CD4-positive, CD25-positive, alpha-beta regulatory T cell (primary cell): ENCODE measurements around the gene LMOD2. TPM values are rescaled to one million over a fixed set of nuclear protein-coding genes. Genes with fewer than 3 reads are reported as not detected.

ENCODE experiments used
- ATAC-seq, 2 donors: fragments of 150-1000 bp; cut with Tn5 transposase; one replicate each; pipeline ENCODE4 v1.10.0; 2021; ENCODE audit warnings: low read depth in 2 of 2, moderate number of reproducible peaks in 2 of 2, moderate library complexity in 1 of 2
- DNase-seq, 3 donors: peaks; one replicate each; pipeline versions ENCODE4 v3.0.0 to v3.0.0-alpha.2; 2012 to 2022; ENCODE audit warnings: mixed read lengths in 1 of 3
- H3K27ac ChIP-seq: one replicate; pipeline ENCODE4 v1.7.0; 2013; ENCODE audit warnings: mild to moderate bottlenecking, low read length; ENCODE audit not compliant: insufficient read depth, poor library complexity, severe bottlenecking
- H3K27me3 ChIP-seq: one replicate; pipeline ENCODE4 v1.7.0; 2013; ENCODE audit warnings: low read length; ENCODE audit not compliant: control insufficient read depth, insufficient read depth
- H3K36me3 ChIP-seq: one replicate; pipeline ENCODE4 v1.7.0; 2013; ENCODE audit warnings: mild to moderate bottlenecking, low read length, moderate library complexity; ENCODE audit not compliant: control insufficient read depth, insufficient read depth
- H3K4me1 ChIP-seq: 2 replicates; pipeline ENCODE4 v1.7.0; 2013; ENCODE audit warnings: mild to moderate bottlenecking, low read length; ENCODE audit not compliant: insufficient read depth, control insufficient read depth, poor library complexity, severe bottlenecking
- H3K4me3 ChIP-seq: one replicate; pipeline ENCODE4 v1.7.0; 2013; ENCODE audit warnings: low read depth, mild to moderate bottlenecking, low read length, moderate library complexity
- H3K9me3 ChIP-seq, 2 experiments: 1 replicate in 1 of 2; 2 replicates in 1 of 2; pipeline ENCODE4 v1.7.0; 2013; ENCODE audit warnings: low read length in 2 of 2, mild to moderate bottlenecking in 1 of 2, moderate library complexity in 1 of 2; ENCODE audit not compliant: control insufficient read depth in 2 of 2
- H3K27ac Mint-ChIP-seq, 3 donors: one replicate each; pipeline ENCODE4 v1.8.0; 2020 to 2022; ENCODE audit warnings: mild to moderate bottlenecking in 3 of 3, mixed read lengths in 3 of 3, moderate library complexity in 2 of 3
- H3K27me3 Mint-ChIP-seq: one replicate; pipeline ENCODE4 v1.8.0; 2022; ENCODE audit warnings: mild to moderate bottlenecking, mixed read lengths
- H3K36me3 Mint-ChIP-seq: one replicate; pipeline ENCODE4 v1.8.0; 2020; ENCODE audit warnings: mixed read lengths
- H3K4me1 Mint-ChIP-seq, 4 donors: one replicate each; pipeline ENCODE4 v1.8.0; 2020 to 2022; ENCODE audit warnings: mixed read lengths in 4 of 4, mild to moderate bottlenecking in 1 of 4
- H3K4me3 Mint-ChIP-seq, 4 donors: one replicate each; pipeline ENCODE4 v1.8.0; 2020 to 2022; ENCODE audit warnings: mild to moderate bottlenecking in 4 of 4, mixed read lengths in 4 of 4, moderate library complexity in 3 of 4
- H3K9me3 Mint-ChIP-seq, 7 donors: one replicate each; pipeline ENCODE4 v1.8.0; 2020 to 2022; ENCODE audit warnings: mixed read lengths in 7 of 7, mild to moderate bottlenecking in 3 of 7, moderate library complexity in 2 of 7
- polyA plus RNA-seq, 4 donors: library from polyadenylated mRNA; unstranded; fragments of 300-500 nt; fragmentation: Illumina TruSeq; gene quantifications; one replicate each; pipeline ENCODE4 v1.2.3, GENCODE V29; 2021
- total RNA-seq: library from RNA; stranded (reverse); gene quantifications from one replicate; pipeline ENCODE4 v1.2.3, GENCODE V29; 2022

The LMOD2 gene
- total and polyA plus RNA-seq, 5 donors from 2014 or later, result 0.15 to 0.58 (median 0.15) TPM; not detected in 2

DNA sequence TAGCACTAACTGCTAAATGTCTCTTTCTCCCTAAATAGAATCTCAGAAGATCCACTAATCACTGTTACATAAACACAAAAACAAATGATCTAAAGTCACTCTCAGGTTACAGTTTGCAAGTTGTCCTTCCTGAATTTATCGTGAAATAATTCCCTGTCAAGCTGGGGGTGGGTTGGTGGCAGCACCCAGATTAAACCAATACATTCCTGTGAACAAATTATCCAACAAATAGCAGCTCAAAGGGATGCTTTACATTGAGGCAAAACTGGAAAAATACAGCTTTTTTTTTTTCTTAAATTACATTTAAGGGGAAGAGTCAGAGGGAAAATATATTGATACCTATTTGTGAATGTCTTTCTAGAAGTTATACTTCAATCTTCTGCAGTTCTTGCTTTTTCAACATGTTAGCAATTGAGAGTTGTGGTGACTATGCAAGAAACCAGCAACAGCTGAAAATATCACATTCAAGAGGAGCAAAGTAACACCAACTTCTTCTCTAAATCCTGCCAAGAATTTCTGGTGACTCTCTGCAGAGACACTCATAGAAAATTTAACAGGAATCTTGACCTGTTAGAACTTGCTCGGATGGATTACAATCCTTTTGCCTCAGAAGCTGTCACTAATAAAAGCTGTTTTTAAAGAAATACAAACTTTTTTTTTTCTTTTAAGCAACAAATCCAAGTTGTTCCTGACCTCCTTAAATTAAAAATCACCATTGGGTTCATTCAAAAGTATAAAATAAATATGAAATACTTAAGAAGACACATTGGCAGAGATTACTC lies 18.9 kb downstream of the LMOD2 start:
- ATAC-seq, result no peak
- H3K36me3 ChIP-seq, result no peaks in the 10 kb centered on the region
- no peaks in the 10 kb centered on the region for H3K4me1 ChIP-seq
- H3K4me1 Mint-ChIP-seq, result peaks cover 0 to 3% (median 0%) of the 10 kb centered on the region in 4 donors
- H3K27me3 Mint-ChIP-seq, result no peaks in the 10 kb centered on the region
- H3K27ac Mint-ChIP-seq, result no peak overlapping the region
- DNase-seq, result no peak
- no peak overlapping the region for H3K27ac ChIP-seq
- no peaks in the 10 kb centered on the region for H3K9me3 ChIP-seq
- peaks cover 0 to 2% (median 0%) of the 10 kb centered on the region in 7 donors for H3K9me3 Mint-ChIP-seq
- H3K36me3 Mint-ChIP-seq, result peaks cover 4% of the 10 kb centered on the region
- no peak overlapping the region for H3K4me3 Mint-ChIP-seq
- no peak overlapping the region for H3K4me3 ChIP-seq
- no peaks in the 10 kb centered on the region for H3K27me3 ChIP-seq

DNA sequence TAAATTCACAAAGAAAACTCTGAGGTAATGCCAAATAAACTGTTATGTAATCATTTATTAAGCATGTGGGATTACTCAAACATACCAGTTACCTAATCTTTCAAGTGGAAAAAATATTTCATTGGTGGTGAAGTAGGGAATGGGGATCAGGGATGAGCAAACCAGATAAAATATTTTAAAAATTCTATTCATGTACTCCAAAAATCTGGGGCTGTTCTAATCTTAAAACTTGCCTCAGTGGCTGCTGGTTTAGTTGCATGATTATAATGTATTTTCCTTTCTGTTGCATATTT lies 19.5 kb downstream of the LMOD2 start:
- H3K4me1 Mint-ChIP-seq, result peaks cover 0 to 3% (median 0%) of the 10 kb centered on the region in 4 donors
- Histone ChIP-seq H3K4me1 (no peaks in the 10 kb centered on the region), H3K27ac (no peak overlapping the region), H3K9me3 (no peaks in the 10 kb centered on the region), H3K27me3 (no peaks in the 10 kb centered on the region), H3K4me3 (no peak overlapping the region), H3K36me3 (no peaks in the 10 kb centered on the region)
- ATAC-seq, result no peak
- H3K9me3 Mint-ChIP-seq, result peaks cover 0 to 2% (median 0%) of the 10 kb centered on the region in 7 donors
- H3K4me3 Mint-ChIP-seq, result no peak overlapping the region
- peaks cover 4% of the 10 kb centered on the region for H3K36me3 Mint-ChIP-seq
- no peak overlapping the region for H3K27ac Mint-ChIP-seq
- no peaks in the 10 kb centered on the region for H3K27me3 Mint-ChIP-seq
- no peak for DNase-seq

DNA sequence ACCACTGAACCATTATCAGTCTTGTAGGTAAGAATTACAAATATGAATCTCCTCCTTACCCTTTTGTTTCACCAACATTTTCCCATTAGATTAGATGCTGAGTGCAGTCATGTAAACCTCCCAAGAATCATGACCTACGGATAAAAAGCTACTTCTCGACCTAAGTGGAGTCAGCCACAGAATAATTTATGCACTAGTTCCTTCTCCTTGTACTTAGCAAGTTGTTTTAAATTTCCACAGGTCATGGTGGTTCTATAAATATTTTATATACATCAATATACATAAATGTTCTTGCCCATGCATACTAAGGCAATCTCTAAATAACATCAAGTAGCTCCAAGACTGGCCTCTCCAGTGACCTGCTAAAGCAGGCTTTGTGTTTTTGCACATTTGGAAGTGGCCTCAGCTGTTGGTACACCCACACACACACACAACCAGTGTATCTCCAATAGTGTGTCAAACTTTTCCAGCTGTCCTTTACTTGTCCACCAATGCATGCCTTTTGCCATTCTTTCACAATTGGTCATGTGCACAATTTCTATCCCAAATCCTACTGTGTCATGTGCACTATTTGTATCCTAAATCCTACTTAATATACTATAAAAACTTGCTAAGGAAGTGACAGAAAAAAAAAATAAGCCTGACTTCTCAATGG lies 21.5 kb downstream of the LMOD2 start:
- Mint-ChIP-seq H3K36me3 (peaks cover 4% of the 10 kb centered on the region), H3K9me3 (no peaks in the 10 kb centered on the region), H3K27me3 (no peaks in the 10 kb centered on the region), H3K4me1 (no peaks in the 10 kb centered on the region), H3K4me3 (no peak overlapping the region), H3K27ac (no peak overlapping the region)
- H3K4me3 ChIP-seq, result no peak overlapping the region
- peaks cover 11% of the 10 kb centered on the region for H3K36me3 ChIP-seq
- H3K27me3 ChIP-seq, result no peaks in the 10 kb centered on the region
- H3K27ac ChIP-seq, result no peak overlapping the region
- no peaks in the 10 kb centered on the region for H3K4me1 ChIP-seq
- DNase-seq, result no peak
- H3K9me3 ChIP-seq, result no peaks in the 10 kb centered on the region
- ATAC-seq, result no peak

DNA sequence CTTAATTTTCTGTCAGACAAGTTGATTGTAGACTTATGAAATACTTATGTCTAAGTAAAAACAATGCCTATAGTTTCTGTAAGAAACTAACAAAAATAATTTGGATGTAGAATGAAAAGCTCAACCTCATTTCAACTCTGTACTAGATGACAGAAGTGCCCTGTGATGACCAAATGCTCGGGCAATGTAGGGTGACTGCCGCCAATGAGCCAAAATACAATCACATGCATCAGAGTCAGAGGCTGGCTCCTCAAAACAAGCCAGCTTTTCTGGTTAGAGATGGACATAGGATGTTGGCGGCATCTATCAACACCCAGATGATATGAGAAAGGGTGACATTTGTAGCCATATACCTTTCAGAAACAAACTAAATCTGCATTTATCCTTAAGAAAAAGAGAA lies 23.9 kb downstream of the LMOD2 start:
- Mint-ChIP-seq H3K27ac (no peak overlapping the region), H3K27me3 (no peaks in the 10 kb centered on the region), H3K9me3 (no peaks in the 10 kb centered on the region), H3K36me3 (peaks cover 8% of the 10 kb centered on the region), H3K4me1 (no peaks in the 10 kb centered on the region), H3K4me3 (no peak overlapping the region)
- H3K4me3 ChIP-seq, result no peak overlapping the region
- no peaks in the 10 kb centered on the region for H3K4me1 ChIP-seq
- H3K27ac ChIP-seq, result no peak overlapping the region
- H3K9me3 ChIP-seq, result no peaks in the 10 kb centered on the region
- H3K27me3 ChIP-seq, result no peaks in the 10 kb centered on the region
- peaks cover 12% of the 10 kb centered on the region for H3K36me3 ChIP-seq
- ATAC-seq, result no peak
- DNase-seq, result no peak

DNA sequence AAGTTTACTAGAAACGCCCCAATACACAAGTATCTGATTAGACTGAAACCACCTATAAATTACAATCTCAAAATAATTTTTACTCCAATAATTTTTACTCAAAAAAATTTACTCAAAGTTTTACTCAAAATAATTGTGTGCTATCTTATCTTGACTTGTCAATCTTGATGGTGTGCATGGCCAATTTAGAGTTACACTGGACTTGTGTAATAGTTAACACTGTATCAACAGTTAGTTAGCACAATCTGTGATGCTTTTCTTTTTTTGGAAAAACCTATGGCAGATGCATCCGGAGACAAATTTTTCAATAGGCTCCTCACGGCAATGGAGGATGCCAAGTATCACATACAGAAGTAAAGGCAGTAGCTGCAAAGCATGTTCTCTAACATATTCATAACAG lies 24.9 kb downstream of the LMOD2 start:
- Histone ChIP-seq H3K27me3 (no peaks in the 10 kb centered on the region), H3K9me3 (no peaks in the 10 kb centered on the region), H3K36me3 (peaks cover 12% of the 10 kb centered on the region), H3K4me3 (no peak overlapping the region), H3K4me1 (no peaks in the 10 kb centered on the region), H3K27ac (no peak overlapping the region)
- Mint-ChIP-seq H3K4me1 (no peaks in the 10 kb centered on the region), H3K36me3 (peaks cover 8% of the 10 kb centered on the region), H3K9me3 (no peaks in the 10 kb centered on the region), H3K4me3 (no peak overlapping the region), H3K27ac (no peak overlapping the region), H3K27me3 (no peaks in the 10 kb centered on the region)
- DNase-seq (no peak), ATAC-seq (no peak)

DNA sequence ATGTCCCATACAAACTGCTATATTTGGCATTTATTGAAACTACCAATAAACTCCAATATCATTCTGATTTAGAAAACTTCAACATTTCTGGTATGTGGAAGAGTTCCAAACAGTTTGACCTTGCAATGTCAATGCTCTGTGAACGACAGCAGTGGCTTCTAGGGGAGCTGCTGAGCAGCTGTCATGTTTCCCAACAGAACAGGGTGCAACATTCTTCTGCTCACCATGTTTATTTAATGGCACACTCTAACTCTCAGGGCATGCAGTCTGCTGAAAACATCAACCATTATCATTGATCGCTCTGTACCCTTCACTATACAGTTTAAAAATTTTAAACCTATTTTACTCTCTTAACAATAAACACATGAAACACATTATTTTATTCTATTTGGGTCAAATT lies 25.9 kb downstream of the LMOD2 start:
- Histone ChIP-seq H3K27ac (no peak overlapping the region), H3K36me3 (peaks cover 15% of the 10 kb centered on the region), H3K4me1 (no peaks in the 10 kb centered on the region), H3K27me3 (no peaks in the 10 kb centered on the region), H3K4me3 (no peak overlapping the region), H3K9me3 (no peaks in the 10 kb centered on the region)
- H3K36me3 Mint-ChIP-seq, result peaks cover 8% of the 10 kb centered on the region
- H3K9me3 Mint-ChIP-seq, result no peaks in the 10 kb centered on the region
- no peak overlapping the region for H3K4me3 Mint-ChIP-seq
- H3K27ac Mint-ChIP-seq, result no peak overlapping the region
- no peaks in the 10 kb centered on the region for H3K4me1 Mint-ChIP-seq
- DNase-seq (no peak), ATAC-seq (no peak)
- no peaks in the 10 kb centered on the region for H3K27me3 Mint-ChIP-seq

DNA sequence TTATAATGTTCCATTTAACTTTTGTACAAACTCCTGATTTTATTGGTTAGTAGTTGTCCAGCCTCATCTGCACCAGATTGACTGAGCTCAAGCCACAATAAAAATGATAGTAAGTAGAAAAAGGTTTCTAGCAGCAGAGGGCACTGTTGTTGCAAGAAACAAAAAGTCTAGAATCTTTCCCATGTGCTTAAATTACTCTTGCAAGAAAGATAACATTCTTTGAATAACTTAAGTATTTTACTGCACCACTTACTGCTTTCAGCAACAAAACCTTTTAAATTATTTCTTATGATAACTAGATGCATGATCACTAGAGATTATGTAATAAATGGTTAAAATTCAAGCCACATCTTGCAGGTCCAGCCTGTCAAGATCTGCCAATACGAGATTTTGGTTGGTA lies 27.0 kb downstream of the LMOD2 start:
- Mint-ChIP-seq H3K4me1 (peaks cover 0 to 7% (median under 1%) of the 10 kb centered on the region in 4 donors), H3K9me3 (no peaks in the 10 kb centered on the region), H3K36me3 (peaks cover 14% of the 10 kb centered on the region), H3K27ac (no peak overlapping the region), H3K4me3 (no peak overlapping the region), H3K27me3 (no peaks in the 10 kb centered on the region)
- Histone ChIP-seq H3K27me3 (no peaks in the 10 kb centered on the region), H3K27ac (no peak overlapping the region), H3K36me3 (peaks cover 15% of the 10 kb centered on the region), H3K9me3 (no peaks in the 10 kb centered on the region), H3K4me3 (no peak overlapping the region), H3K4me1 (no peaks in the 10 kb centered on the region)
- peak; percentile 53 to 60 for ATAC-seq
- peak in 2 of 3 donors; percentile 49 to 74 for DNase-seq

DNA sequence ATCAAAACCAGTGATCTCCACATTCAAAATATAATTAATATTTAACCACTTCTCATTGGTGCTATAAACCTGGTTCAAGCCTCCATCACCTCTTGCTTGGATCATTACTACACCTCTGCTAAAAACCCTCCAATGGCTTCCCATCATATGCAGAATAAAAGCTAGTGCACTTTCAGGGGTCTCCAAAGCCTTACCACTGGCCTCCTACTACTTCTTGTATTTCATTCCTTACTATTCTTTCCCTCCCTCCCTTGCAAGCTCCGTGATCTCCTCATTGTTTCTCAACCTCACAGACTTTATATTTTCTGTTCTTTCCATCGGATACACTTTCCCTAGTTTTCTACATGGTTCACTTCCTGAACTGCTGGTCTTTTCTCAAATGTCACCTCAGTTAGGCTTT lies 31.5 kb downstream of the LMOD2 start:
- Histone ChIP-seq H3K4me1 (no peaks in the 10 kb centered on the region), H3K36me3 (peaks cover 27% of the 10 kb centered on the region), H3K27ac (no peak overlapping the region), H3K27me3 (no peaks in the 10 kb centered on the region), H3K4me3 (no peak overlapping the region), H3K9me3 (no peaks in the 10 kb centered on the region)
- Mint-ChIP-seq H3K4me3 (no peak overlapping the region), H3K4me1 (peaks cover 0 to 7% (median under 1%) of the 10 kb centered on the region in 4 donors), H3K9me3 (no peaks in the 10 kb centered on the region), H3K27ac (peak overlapping the region in 1 of 3 donors; percentile 16), H3K36me3 (peaks cover 26% of the 10 kb centered on the region), H3K27me3 (no peaks in the 10 kb centered on the region)
- no peak for DNase-seq
- ATAC-seq, result no peak
